Liver (tissue), 9 donors: ENCODE data around the gene ANKRD11. TPM values are rescaled to one million over a fixed set of nuclear protein-coding genes. Genes with fewer than 3 reads are reported as not detected.

Experiments
- DNase-seq: peaks from one replicate; pipeline ENCODE4 v3.0.0-alpha.2; 2017; ENCODE audit warnings: low spot score
- H3K27ac ChIP-seq, 2 donors: one replicate each; pipeline ENCODE4 v1.7.0; 2013; ENCODE audit warnings: inconsistent platforms in 2 of 2, low read length in 2 of 2, control low read depth in 1 of 2, low read depth in 1 of 2, mild to moderate bottlenecking in 1 of 2
- H3K27me3 ChIP-seq, 4 donors: one replicate each; pipeline versions ENCODE4 v1.6.1 to v1.7.0; 2013; ENCODE audit warnings: low read length in 3 of 4, inconsistent platforms in 1 of 4, mild to moderate bottlenecking in 1 of 4, moderate library complexity in 1 of 4; ENCODE audit not compliant: control insufficient read depth in 4 of 4, insufficient read depth in 4 of 4
- H3K36me3 ChIP-seq, 4 donors: one replicate each; pipeline versions ENCODE4 v1.6.1 to v1.7.0; 2013; ENCODE audit warnings: low read length in 3 of 4, mild to moderate bottlenecking in 3 of 4, low read depth in 1 of 4, moderate library complexity in 1 of 4; ENCODE audit not compliant: control insufficient read depth in 4 of 4, insufficient read depth in 3 of 4
- H3K4me1 ChIP-seq, 4 donors: one replicate each; pipeline versions ENCODE4 v1.6.1 to v1.7.0; 2013; ENCODE audit warnings: low read length in 3 of 4, mild to moderate bottlenecking in 3 of 4, moderate library complexity in 1 of 4; ENCODE audit not compliant: control insufficient read depth in 4 of 4, insufficient read depth in 4 of 4
- H3K4me3 ChIP-seq, 3 donors: one replicate each; pipeline versions ENCODE4 v1.6.1 to v1.7.0; 2013; ENCODE audit warnings: low read length in 3 of 3, control low read depth in 1 of 3, low read depth in 1 of 3, mild to moderate bottlenecking in 1 of 3
- H3K9ac ChIP-seq, 2 donors: one replicate each; pipeline ENCODE4 v1.7.0; 2013; ENCODE audit warnings: low read length in 2 of 2, mild to moderate bottlenecking in 2 of 2, moderate library complexity in 2 of 2, control low read depth in 1 of 2, low read depth in 1 of 2
- H3K9me3 ChIP-seq, 4 donors: one replicate each; pipeline versions ENCODE4 v1.6.1 to v1.7.0; 2013; ENCODE audit warnings: low read length in 3 of 4; ENCODE audit not compliant: control insufficient read depth in 4 of 4
- ATF3 ChIP-seq: IDR thresholded peaks from 2 replicates; pipeline ENCODE4 v1.6.1; 2016; ENCODE audit warnings: antibody characterized with exemption
- CTCF ChIP-seq: fragments of 150-350 bp; IDR thresholded peaks from 2 replicates; pipeline ENCODE4 v1.5.1; 2017; ENCODE audit warnings: improper control_type of control experiment, low read depth, low read length; ENCODE audit not compliant: missing input control
- EGR1 ChIP-seq, 2 donors: IDR thresholded peaks; 2 replicates each; pipeline ENCODE4 v1.6.1; 2016 to 2018; ENCODE audit warnings: antibody characterized with exemption in 2 of 2, low read depth in 2 of 2
- FOXA2 ChIP-seq: IDR thresholded peaks from 2 replicates; pipeline ENCODE4 v1.6.1; 2016; ENCODE audit warnings: antibody characterized with exemption
- GABPA ChIP-seq, 2 donors: IDR thresholded peaks in 1 of 2; conservative IDR thresholded peaks in 1 of 2; 2 replicates each; pipeline ENCODE4 v1.6.1; 2016; ENCODE audit warnings: antibody characterized with exemption in 2 of 2, mild to moderate bottlenecking in 1 of 2, moderate library complexity in 1 of 2
- HNF4A ChIP-seq, 2 donors: conservative IDR thresholded peaks; 2 replicates each; pipeline ENCODE4 v1.6.1; 2016; ENCODE audit warnings: antibody characterized with exemption in 2 of 2, mild to moderate bottlenecking in 2 of 2
- HNF4G ChIP-seq: IDR thresholded peaks from 2 replicates; pipeline ENCODE4 v1.6.1; 2016; ENCODE audit warnings: antibody characterized with exemption
- JUND ChIP-seq, 2 donors: IDR thresholded peaks; 2 replicates each; pipeline ENCODE4 v1.6.1; 2016; ENCODE audit warnings: antibody characterized with exemption in 2 of 2
- MAX ChIP-seq: IDR thresholded peaks from 2 replicates; pipeline ENCODE4 v1.6.1; 2016; ENCODE audit warnings: antibody characterized with exemption
- RAD21 ChIP-seq, 2 donors: IDR thresholded peaks; 2 replicates each; pipeline ENCODE4 v1.6.1; 2016; ENCODE audit warnings: antibody characterized with exemption in 2 of 2, mild to moderate bottlenecking in 2 of 2
- RXRA ChIP-seq, 2 donors: IDR thresholded peaks; 2 replicates each; pipeline ENCODE4 v1.6.1; 2017 to 2018; ENCODE audit warnings: antibody characterized with exemption in 2 of 2, mild to moderate bottlenecking in 1 of 2
- SP1 ChIP-seq: IDR thresholded peaks from 2 replicates; pipeline ENCODE4 v1.6.1; 2018; ENCODE audit warnings: antibody characterized with exemption, mild to moderate bottlenecking
- TAF1 ChIP-seq: conservative IDR thresholded peaks from 2 replicates; pipeline ENCODE4 v1.6.1; 2016; ENCODE audit warnings: antibody characterized with exemption, mild to moderate bottlenecking
- ZBTB33 ChIP-seq: IDR thresholded peaks from 2 replicates; pipeline ENCODE4 v1.6.1; 2016; ENCODE audit warnings: antibody characterized with exemption
- WGBS: extraction: QIAGEN DNeasy Blood & Tissue Kit; methylation state at CpG from one replicate; pipeline ENCODE4 v1.1.7; 2013; 5-methylcytosine and 5-hydroxymethylcytosine counted together
- polyA plus RNA-seq, 2 donors: library from polyadenylated mRNA; stranded (reverse) in 1 of 2; unstranded in 1 of 2; fragments of 200-250 nt in 1 of 2; fragments of >200 nt in 1 of 2; fragmentation: Nextera tagmentation in 1 of 2; extraction: Ambion mirVana in 1 of 2; gene quantifications; one replicate each; pipeline versions ENCODE4 v1.2.1 to v1.2.3, GENCODE V29; 2013 to 2015
- total RNA-seq, 2 donors: library from RNA; depleted of rRNA; stranded (reverse); fragments of >200 nt; gene quantifications; one replicate each; pipeline ENCODE4 v1.2.3, GENCODE V29; 2014
- donor health status: healthy.
- donor health status: healthy.
- donor health status: healthy.
- donor health status: healthy.
- donor health status: healthy.

ANKRD11 gene
- total and polyA plus RNA-seq, 4 donors: 16.3 to 55.1 (median 28.0) TPM

GRCh38 chr16:89537549-89537925 lies 47.2 kb upstream of the ANKRD11 start:
- no peak overlapping the region for H3K4me3 ChIP-seq
- H3K36me3 ChIP-seq: peaks cover 8 to 38% (median 13%) of the 10 kb centered on the region in 4 donors
- H3K4me1 ChIP-seq: peaks cover 4 to 23% (median 14%) of the 10 kb centered on the region in 4 donors
- H3K9me3 ChIP-seq: no peaks in the 10 kb centered on the region
- DNase-seq: no peak
- no peaks in the 10 kb centered on the region for H3K27me3 ChIP-seq
- H3K9ac ChIP-seq: no peak overlapping the region
- TF ChIP-seq ZBTB33 (no peak), EGR1 (IDR thresholded peaks at IDR 0.05; ENCODE audit: low read depth in 2 of 2) (no peak), GABPA (IDR thresholded peaks at IDR 0.05 in 1 of 2, conservative IDR thresholded peaks at IDR 0.05 in 1 of 2) (no peak), RAD21 (IDR thresholded peaks at IDR 0.05) (no peak)
- 96% methylated on average over 7 of the region's 7 CpGs for WGBS
- no peak overlapping the region for H3K27ac ChIP-seq

GRCh38 chr16:89536886-89537548 lies 46.7 kb upstream of the ANKRD11 start:
- no peak for DNase-seq
- no peak overlapping the region for H3K27ac ChIP-seq
- H3K4me3 ChIP-seq: no peak overlapping the region
- TF ChIP-seq FOXA2: no peak
- TF ChIP-seq JUND (IDR thresholded peaks at IDR 0.05): no peak
- TF ChIP-seq ATF3: no peak
- no peak for TF ChIP-seq ZBTB33
- TF ChIP-seq TAF1: no peak
- peaks cover 4 to 23% (median 14%) of the 10 kb centered on the region in 4 donors for H3K4me1 ChIP-seq
- H3K36me3 ChIP-seq: peaks cover 8 to 42% (median 14%) of the 10 kb centered on the region in 4 donors
- H3K9ac ChIP-seq: no peak overlapping the region
- WGBS: 92% methylated on average over 36 of the region's 36 CpGs
- H3K9me3 ChIP-seq: no peaks in the 10 kb centered on the region
- no peaks in the 10 kb centered on the region for H3K27me3 ChIP-seq

GRCh38 chr16:89536371-89536770 lies 46.0 kb upstream of the ANKRD11 start:
- Histone ChIP-seq H3K36me3 (peaks cover 8 to 43% (median 14%) of the 10 kb centered on the region in 4 donors), H3K4me3 (no peak overlapping the region), H3K4me1 (peaks cover 4 to 23% (median 14%) of the 10 kb centered on the region in 4 donors), H3K9me3 (no peaks in the 10 kb centered on the region), H3K27me3 (no peaks in the 10 kb centered on the region), H3K9ac (no peak overlapping the region), H3K27ac (no peak overlapping the region)
- DNase-seq: no peak
- WGBS: 92% methylated on average over 23 of the region's 24 CpGs
- TF ChIP-seq RXRA (IDR thresholded peaks at IDR 0.05) (no peak), EGR1 (IDR thresholded peaks at IDR 0.05; ENCODE audit: low read depth in 2 of 2) (no peak), HNF4G (no peak), HNF4A (conservative IDR thresholded peaks at IDR 0.05) (no peak), SP1 (no peak), CTCF (no peak), MAX (no peak), JUND (IDR thresholded peaks at IDR 0.05) (no peak), ZBTB33 (no peak)
